ENCODE measurements around the gene CACNG7.

GRCh38 chr19:53875602-53876325 lies 33.3 kb upstream of the CACNG7 start:
- TF ChIP-seq CTCF (conservative IDR thresholded peaks at IDR 0.05; ENCODE audit: low read depth, low read length): no peak
- TF ChIP-seq EZH2 (IDR thresholded peaks at IDR 0.05; ENCODE audit: borderline replicate concordance, low read depth, low read length, poor library complexity, severe bottlenecking): no peak
